Lung microvascular endothelial cell (primary cell): ENCODE measurements around the gene KIF19. TPM values are rescaled to one million over a fixed set of nuclear protein-coding genes. Genes with fewer than 3 reads are reported as not detected.

Source experiments
- DNase-seq, 2 donors: peaks; one replicate each; pipeline versions ENCODE4 v3.0.0 to v3.0.0-alpha.2; 2010; ENCODE audit warnings: low read depth in 2 of 2
- total RNA-seq: library from RNA; depleted of rRNA; stranded (reverse); fragments of >200 nt; gene quantifications from 2 replicates; pipeline ENCODE4 v1.2.1, GENCODE V29; 2014

Gene KIF19
- total RNA-seq, 1 donor from 2014 or later = under 0.01 TPM

DNA sequence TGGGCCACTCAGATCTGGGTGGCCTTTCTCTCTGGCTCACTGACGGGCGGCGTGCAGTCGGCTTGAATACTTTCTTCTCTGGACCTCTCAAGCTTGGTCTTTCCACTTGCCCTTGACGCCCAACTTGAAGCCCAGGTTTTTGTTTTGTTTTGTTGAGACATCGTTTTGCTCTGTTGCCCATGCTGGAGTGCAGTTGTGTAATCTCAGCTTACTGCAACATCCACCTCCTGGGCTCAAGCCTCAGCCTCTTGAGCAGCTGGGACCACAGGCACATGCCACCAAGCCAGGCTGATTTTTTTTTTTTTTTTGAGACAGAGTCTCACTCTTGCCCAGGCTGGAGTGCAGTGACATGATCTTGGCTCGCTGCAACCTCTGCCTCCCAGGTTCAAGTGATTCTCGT, 22.7 kb upstream of the KIF19 start:
- no peak for DNase-seq

- DNase-seq = no peak
Measured at GRCh38 chr17:74304184-74304583, 21.8 kb upstream of the KIF19 start.

DNA sequence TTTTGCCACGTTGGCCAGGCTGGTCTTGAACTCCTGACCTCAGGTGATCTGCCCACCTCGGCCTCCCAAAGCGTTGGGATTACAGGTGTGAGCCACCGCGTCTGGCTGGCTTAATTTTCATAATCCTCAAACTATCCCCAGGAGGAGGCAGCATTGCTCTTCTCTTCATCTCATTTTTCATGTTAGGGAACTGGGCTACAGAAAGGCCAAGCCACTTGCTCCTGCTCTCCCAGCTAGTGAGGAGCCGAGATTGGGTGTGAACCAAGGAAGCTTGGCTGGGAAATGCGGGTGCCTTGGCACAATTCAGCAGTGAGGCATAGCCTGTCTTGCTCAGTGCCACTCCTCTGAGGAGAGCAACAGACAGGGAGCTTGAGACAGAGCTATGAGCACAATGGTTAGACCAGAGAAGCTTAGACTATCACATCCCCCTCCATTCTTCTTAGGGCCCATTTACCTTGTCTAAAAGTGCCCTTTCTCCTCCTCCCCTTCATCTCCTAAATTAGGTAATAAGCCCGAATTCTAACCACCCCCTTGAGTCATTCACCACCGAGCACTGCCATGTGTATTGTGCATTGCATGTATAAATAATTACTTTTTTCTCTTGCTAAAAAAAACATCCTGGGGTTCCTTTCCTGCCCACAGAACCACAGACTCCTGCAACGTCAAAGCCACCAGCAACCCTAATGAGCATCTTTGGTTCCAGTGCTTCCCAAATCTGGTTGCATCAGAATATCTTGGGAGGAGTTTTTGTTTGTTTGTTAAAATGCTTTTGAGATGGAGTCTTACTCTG, 20.0 kb upstream of the KIF19 start:
- peak in 1 of 2 donors; percentile 12 for DNase-seq

GRCh38 chr17:74307984-74308773, 17.8 kb upstream of the KIF19 start:
- peak; percentile 37 to 46 for DNase-seq

GRCh38 chr17:74309902-74310301, 16.1 kb upstream of the KIF19 start:
- DNase-seq = no peak

- DNase-seq = no peak
Measured at GRCh38 chr17:74314877-74315276, 11.1 kb upstream of the KIF19 start.

DNA sequence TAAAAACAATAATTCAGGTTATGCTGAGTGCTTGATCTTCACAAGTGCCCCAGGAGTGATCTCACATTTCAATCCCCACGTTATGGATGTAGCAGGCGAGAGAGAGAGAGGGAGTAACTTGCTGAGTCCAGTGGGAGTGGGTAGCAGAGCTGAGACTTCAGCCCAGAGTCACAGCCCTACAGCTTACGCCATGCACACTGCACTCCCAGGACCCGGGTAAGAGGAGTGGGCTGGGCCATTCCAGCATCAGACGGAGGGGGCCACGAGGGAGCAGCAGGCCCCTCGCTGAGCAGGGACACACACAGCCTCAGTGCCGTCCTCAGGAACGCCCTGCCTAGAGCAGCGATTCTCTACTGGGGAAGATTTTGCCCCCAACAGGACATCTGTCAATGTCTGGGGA, 9.8 kb upstream of the KIF19 start:
- no peak for DNase-seq

DNA sequence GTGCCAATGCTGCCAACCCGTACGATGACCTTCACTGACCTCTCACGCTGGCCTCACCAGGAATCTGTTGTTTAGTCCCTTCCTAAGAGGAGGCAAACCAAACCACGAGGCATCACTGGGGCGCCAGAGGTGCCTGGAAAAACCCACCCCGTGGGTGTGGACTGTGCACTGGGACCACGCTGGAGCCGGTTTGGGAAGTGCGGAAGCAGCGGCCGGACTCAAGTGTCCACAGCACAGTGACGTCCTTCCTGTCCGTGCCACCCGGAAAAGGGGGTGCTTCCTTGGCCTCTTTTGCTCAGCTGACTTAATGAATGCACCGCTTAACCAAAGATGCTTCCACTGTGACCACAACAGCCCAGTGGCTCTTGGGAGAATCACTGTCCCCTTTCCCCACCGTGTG, 9.0 kb upstream of the KIF19 start:
- DNase-seq = no peak

DNA sequence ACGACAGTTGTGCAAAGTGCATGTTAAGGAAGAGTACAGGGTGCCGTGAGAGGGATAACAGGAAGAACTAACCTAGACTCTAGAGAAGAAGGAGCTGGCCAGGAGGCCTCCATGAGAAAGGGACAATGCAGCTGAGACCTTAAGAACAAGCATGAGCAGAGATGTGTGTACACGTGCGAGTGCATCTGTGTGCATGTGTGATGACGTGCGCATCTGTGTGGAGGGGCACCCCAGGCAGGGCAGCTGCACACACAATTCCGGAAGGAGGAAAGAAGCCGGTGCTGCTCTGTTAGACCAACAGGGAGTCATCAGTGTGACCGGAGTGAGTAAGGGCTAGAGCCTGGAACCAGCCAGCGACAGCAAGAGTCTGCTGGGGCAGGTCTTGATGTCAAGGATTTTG, 7.6 kb upstream of the KIF19 start:
- no peak for DNase-seq

- DNase-seq = no peak
Measured at GRCh38 chr17:74324521-74324920, 1.5 kb upstream of the KIF19 start.

DNA sequence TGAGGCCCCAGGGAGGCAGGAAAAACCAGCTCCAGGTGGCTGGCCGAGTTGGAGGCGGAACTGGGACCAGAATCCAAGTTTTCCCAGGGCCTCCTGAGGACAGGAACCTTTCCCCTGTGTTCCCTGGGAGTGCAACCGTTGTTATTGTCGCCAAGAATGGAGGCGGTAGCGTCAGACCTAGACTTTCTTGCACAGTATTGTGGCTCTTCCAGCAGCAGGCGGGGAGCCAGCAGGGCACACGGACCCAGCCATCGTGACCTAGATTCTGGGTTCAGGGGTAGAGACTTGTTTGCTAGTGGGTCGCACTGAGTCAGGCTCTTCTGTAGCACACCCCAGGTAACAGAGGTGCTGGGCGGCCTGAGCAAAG, 667 bp upstream of the KIF19 start:
- DNase-seq = no peak

GRCh38 chr17:74326506-74326905, 480 bp downstream of the KIF19 start:
- DNase-seq = no peak

GRCh38 chr17:74328487-74328886, 2.5 kb downstream of the KIF19 start:
- DNase-seq = no peak

- DNase-seq = no peak
Measured at GRCh38 chr17:74329378-74329777, 3.4 kb downstream of the KIF19 start.

- DNase-seq = no peak
Measured at GRCh38 chr17:74330446-74330845, 4.4 kb downstream of the KIF19 start.

GRCh38 chr17:74332017-74332650, 6.1 kb downstream of the KIF19 start:
- no peak for DNase-seq

- DNase-seq = no peak
Measured at GRCh38 chr17:74332763-74333283, 6.8 kb downstream of the KIF19 start.

DNA sequence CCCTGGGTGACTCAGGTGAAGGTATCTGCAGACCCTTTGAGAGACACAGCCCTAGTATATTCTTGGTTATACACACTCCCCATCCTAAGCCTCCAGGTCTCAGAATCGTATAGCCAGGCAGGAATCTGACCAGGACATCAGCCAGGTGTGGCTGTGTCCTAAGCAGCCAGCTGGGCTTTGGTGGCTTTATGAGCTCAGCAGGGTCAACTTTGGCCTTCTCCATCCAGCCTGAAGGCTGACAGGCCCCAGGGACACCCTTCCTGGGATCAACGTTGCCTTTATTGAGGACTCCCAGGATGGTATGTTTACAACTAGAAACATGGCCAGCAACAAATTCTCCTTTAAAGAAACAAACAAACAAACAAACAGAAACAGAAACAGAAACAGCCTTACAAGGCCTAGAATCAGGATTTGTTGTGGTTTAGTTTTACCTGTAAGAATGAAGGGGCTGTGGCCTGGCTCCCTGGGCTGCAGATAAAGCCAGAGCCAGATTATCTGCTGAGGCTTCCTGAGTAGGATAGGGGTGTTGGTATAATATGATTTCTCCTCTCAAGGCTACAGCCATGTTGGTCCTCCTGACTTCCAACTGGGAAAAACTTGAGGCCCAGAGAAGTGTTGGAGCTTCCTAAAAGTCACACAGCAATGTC, 8.5 kb downstream of the KIF19 start:
- DNase-seq = no peak

DNA sequence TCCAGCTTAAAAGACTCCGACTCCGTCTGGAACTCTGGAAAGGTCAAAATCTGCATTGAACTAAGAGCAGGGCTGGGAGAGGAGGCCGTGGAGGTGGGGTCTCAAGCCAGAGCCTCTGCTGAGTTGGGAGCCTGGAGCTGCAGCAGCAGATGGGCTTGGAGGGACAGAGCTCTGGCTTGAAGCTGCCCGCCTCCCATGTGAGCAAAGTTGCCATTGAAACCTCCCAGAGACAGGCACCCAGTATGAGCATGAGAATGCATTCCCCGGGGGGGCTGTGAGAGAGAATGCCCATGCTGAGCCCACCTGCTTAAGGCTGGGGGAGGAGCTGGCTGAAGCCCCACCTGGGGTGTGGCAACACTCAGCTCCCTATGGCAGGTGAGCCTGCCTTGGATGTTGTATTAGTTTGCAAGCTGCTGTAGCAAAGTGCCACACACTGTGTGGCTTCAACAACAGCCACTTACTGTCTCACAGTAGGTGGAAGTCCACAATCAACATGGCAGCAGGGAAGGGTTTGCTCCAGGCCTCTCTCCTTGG, 9.6 kb downstream of the KIF19 start:
- no peak for DNase-seq

- DNase-seq = no peak
Measured at GRCh38 chr17:74336307-74336706, 10.3 kb downstream of the KIF19 start.

DNA sequence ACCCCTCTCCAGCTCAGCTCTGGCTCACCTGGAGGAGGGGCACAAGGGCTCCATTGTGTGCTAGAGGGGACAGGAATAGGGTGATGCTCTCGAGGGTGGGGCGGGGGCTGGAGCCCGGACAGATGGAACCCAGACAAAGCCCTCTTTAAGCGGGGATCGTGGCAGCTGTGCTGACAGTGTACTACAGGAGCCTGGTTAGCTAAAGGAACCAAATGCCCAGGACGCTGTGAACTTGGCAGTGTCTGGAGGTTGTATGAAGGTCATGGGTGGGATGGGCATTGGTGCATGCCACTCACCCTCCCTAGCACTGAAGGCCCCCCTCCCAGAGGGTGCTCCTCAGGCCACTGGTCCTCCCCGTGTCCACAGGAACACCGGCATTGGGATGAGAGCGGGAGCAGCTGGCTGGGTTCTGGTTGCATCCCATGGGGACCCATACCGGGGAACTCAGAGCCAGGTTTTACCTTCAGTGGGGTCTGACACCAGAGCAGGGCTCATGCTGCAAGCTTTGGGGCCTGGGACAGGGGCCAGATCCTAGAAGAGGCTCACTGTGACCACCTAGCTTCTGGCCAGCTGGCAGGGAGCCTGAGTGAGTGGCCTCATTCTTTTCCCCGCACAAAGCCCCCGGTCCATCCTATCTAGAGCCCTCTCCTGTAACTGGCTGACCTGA, 11.9 kb downstream of the KIF19 start:
- no peak for DNase-seq
